SIG-M5 (cell line): ENCODE results near the gene FREM1.
"Not testable (repeated sequence)": the region's sequence is repeated elsewhere in the genome, so short reads cannot be mapped to it uniquely, and the experiment has no call there.

Experiments used
- DNase-seq: peaks from one replicate; lab custom pipeline; 2025; lab: John Stamatoyannopoulos, UW

The FREM1 gene, protein sequence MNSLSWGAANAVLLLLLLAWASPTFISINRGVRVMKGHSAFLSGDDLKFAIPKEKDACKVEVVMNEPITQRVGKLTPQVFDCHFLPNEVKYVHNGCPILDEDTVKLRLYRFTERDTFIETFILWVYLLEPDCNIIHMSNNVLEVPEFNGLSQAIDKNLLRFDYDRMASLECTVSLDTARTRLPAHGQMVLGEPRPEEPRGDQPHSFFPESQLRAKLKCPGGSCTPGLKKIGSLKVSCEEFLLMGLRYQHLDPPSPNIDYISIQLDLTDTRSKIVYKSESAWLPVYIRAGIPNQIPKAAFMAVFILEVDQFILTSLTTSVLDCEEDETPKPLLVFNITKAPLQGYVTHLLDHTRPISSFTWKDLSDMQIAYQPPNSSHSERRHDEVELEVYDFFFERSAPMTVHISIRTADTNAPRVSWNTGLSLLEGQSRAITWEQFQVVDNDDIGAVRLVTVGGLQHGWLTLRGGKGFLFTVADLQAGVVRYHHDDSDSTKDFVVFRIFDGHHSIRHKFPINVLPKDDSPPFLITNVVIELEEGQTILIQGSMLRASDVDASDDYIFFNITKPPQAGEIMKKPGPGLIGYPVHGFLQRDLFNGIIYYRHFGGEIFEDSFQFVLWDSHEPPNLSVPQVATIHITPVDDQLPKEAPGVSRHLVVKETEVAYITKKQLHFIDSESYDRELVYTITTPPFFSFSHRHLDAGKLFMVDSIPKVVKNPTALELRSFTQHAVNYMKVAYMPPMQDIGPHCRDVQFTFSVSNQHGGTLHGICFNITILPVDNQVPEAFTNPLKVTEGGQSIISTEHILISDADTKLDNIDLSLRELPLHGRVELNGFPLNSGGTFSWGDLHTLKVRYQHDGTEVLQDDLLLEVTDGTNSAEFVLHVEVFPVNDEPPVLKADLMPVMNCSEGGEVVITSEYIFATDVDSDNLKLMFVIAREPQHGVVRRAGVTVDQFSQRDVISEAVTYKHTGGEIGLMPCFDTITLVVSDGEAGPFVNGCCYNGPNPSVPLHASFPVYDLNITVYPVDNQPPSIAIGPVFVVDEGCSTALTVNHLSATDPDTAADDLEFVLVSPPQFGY (N-terminal part only)

DNA sequence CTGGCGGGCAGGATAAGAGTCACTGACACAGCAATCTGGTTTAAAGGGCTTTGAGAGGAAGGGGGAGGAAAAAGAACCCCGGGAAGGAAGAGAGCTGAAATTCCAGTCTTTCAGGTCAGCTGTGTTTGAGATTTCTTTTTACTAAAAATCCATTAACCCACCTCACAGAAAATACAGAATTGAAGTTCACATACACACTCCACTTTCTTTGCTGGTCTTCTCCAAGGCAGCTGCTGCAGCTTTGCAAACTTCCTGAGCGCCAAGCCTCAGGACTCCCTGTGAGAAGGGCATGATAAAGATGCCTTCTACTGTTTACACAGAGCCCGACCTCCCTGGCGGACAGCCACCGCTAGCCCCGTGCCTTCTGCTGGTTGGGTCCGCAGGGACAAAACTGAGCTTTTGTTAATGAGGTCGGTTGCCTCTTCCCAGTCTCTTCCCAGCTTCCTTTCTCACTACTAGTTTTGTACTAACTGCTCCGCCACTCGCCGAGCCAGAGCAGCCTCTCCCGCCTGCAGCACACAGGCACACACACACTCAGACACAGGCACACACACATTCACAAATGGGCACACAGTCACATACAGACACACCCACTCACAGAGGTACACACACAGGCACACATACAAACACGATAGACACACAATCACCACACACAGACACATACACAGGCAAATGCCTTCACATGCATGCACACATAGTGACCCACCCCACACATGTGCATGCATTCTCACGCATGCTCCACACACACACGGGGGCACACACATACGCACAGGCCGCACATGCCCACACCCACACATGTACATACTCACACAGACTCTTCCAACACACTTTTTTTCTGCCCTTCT is at the start of gene FREM1:
TSS of gene FREM1 (minus strand) at position 468 of the 845 bp plus-strand sequence. CDS start 41,451 bp downstream, outside the sequence.
- DNase-seq, result no peak

DNA sequence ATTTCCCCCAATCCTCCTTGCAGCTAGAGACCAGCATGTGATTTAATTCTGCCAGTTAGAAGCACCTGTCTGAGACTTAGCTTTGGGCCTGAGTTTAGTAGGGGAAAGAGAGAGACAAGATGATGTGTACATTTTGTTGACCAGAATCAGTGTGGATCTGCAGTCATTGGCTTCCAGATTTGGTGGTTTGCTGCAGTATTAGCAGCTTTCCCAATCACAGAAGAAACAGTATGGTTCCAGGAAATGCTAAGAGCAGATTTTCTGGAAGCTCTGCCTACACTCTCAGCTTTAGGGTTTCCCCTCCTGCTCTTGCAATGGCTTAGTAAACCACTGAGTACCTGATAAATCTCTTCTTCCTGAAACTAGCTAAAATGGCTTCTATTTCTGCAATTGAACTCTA is 48.8 kb upstream of the FREM1 start:
- no peak for DNase-seq

DNA sequence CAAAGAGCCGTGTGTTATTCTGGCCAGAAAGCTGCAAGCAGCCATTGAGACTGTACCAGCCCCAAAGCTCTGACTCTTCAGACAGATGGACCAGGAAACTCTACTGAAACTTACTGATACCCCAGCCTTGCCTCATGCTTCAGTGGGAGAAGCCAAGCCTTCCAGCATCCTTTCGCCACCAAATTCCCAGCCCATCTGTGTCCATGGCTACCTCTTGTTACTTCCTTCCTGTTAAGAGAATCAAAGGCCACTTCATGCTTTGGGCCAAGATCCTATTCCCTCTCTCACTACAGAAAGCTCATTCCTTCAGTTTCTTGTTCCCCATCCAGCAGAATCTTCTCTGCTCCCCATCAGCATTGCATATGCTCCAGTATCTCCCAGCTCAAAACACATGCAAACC is 46.9 kb upstream of the FREM1 start:
- DNase-seq, result no peak

- DNase-seq, result no peak
These were observed 46.0 kb upstream of the FREM1 start for GRCh38 chr9:14956208-14956607.

DNA sequence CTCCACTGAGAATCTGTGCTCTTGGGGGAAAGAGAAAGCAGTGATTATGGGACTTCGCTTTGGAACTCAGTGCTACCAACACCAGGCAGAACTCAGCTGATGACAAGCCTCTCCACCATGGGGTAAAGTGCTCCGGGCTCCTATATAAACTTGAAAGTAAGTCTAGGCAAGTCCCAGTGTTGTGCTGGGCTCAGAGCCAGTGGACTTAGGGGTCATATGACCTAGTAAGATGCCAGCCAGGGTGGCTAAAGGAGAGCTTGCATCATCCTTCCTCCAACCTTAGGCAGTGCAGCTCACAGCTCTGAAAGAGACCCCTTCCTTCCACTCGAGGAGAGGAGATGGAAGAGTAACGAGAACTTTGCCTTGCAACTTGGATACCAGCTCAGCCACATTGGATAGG is 35.1 kb upstream of the FREM1 start:
- no peak for DNase-seq

DNA sequence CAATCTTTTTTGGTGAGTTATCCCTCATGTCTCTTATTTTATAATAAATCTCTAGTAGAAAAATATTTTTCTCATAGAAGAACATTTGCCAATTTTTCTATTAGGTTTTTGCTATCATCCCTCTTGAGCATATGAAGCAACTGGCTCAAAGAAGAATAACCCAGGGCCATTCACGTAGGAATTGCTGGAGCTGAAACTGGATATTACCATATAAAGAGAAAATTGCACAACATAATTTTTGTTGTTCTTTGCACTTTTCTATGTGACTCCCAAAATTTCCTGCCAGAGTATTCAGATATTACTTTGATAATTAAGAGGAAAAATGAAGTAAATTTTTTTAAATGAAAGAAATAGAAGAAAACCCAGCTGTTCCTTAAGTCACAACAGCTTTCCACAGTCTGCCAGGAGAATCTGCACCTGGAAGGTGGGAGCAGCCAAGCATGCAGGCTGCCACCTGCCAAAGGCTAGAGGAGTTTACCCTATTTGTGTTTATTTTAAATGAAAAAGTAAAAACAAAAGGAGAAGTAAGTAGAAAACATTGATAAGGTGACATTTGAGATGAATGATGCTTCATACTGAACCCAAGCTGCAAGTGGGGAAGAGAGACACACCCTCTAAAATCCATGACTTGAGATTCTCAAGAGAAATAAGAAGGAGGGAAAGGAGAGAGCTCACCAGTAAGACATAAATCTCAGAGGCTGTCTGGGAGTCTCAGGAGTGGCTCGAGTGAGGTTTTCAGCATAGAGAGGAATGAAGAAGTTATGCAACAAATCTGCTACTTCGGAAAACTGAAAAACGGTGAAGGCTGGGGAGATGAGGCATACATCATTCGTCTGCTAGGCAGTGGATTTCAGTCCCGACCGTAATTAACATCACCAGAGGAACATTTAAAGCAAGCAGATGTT is 31.5 kb upstream of the FREM1 start:
- no peak for DNase-seq

GRCh38 chr9:14939378-14939777 is 29.1 kb upstream of the FREM1 start:
- no peak for DNase-seq

- no peak for DNase-seq
These were observed 27.0 kb upstream of the FREM1 start for GRCh38 chr9:14937216-14937615.

- no peak for DNase-seq
These were observed 26.3 kb upstream of the FREM1 start for GRCh38 chr9:14936491-14936890.

DNA sequence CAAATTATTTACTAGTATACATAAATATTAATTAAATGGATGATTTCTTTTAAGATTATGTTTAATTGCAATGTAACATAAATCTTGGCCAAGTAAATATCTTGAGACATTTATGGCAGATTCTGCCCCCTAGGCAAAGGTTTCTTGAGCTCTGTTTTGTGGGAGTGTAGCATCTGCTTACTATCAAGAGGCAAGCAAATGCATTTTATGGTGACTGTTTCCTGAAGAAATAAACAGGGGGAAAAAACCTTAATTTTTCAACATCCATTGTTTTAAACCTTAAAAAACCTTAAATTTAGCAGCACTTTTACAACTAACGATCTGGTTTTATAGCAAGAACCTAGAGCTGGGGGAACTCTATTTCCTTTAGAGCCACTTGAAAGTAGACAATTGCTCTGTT is 25.7 kb upstream of the FREM1 start:
- no peak for DNase-seq

DNA sequence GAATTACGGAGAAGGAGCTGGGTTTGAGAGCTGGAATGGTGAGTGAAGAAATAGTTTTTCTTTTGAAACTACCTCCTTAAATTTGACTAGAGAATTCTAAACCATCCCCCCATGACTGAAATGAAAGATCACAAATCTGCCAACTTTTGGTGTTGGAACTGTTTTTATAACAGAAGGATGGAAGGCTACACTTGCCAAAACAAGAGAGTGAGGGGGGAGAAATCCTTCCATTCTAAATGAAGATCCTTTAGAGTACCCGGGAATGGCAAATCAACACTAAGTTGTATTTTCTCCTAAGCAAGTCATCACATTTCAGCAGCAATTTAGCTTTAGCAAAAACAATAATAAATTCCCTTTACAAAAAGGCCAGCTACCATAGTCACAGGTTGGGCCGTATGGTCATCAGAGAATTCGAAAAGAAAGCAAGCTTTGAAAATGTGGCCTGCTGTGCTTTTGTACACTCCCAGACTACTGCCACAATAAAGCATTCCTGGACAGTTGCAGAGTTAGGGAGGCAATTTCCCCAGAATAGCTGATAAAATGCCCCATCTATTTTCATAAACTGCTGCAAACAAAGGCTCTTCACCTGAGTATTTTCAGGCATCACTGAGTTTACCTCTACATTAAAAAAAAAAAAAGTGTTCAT is 25.0 kb upstream of the FREM1 start:
- DNase-seq, result no peak

GRCh38 chr9:14932641-14933040 is 22.4 kb upstream of the FREM1 start:
- no peak for DNase-seq

GRCh38 chr9:14932231-14932630 is 22.0 kb upstream of the FREM1 start:
- no peak for DNase-seq

DNA sequence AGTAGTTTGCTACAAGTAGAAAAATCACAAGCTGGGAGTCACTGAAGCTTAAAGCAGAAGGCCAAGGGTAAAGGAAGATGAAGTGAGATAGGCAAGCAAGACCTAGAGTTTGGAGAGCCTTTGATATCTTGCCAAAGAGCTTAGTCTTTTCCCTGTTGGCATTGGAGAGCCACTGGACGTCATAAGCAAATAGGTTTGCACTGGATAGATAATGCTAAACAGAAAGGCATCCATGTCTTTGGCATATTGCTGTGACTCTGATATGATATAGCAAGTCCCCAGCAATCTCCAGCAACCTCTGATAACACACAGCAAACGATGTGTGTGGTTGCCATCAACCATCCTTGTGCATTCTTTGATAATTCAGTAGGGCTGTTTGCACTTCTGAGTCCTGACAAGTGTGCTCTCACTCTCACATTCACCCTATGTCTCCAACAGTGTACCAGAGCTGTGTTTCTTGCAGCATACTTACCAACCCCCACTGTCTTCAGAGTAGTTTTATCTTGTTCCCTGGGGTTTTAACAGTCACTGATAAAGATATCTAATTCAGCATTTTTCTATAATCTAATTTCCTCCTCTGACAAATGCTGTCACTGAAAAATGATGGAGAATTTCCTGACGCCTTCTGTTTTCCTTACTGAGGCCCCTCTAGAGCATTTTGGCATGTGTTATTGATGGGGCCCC is 16.9 kb upstream of the FREM1 start:
- DNase-seq, result no peak

GRCh38 chr9:14924230-14925219 is 14.3 kb upstream of the FREM1 start:
- DNase-seq, result no peak

- no peak for DNase-seq
These were observed 13.5 kb upstream of the FREM1 start for GRCh38 chr9:14923701-14924100.

GRCh38 chr9:14920805-14921204 is 10.6 kb upstream of the FREM1 start:
- DNase-seq, result not testable (repeated sequence)

DNA sequence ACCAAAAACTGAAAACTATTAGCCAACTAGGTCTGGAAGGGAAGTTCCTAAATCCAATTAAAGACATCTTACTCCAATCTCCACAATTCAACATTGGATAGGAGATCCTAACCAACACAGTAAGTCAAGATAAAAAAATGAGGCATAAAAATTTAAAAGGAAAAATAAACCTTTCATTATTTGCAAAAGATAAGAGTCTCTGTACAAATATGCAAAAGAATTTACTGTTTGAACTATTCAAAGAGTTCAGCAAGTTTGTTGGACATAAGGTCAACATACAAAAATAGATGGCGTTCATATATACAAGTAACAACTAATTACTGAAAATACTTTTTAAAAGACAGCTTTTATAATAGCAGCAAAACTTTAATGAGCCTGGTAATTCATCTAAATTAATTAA is 3.1 kb upstream of the FREM1 start:
- no peak for DNase-seq
